Activated naive CD4-positive, alpha-beta T cell treated with anti-CD3 and anti-CD28 coated beads, Interleukin-2, amount 50 U/mL, for 24 hours (primary cell): ENCODE results near the gene CD96.
A peak's percentile ranks its signal among the peaks of the same experiment; 100 is the strongest.

ENCODE experiments used
- H3K27ac Mint-ChIP-seq: one replicate; pipeline ENCODE4 v1.8.0; 2021; ENCODE audit warnings: mild to moderate bottlenecking, mixed read lengths
- H3K27me3 Mint-ChIP-seq: one replicate; pipeline ENCODE4 v1.8.0; 2021; ENCODE audit warnings: mixed read lengths
- H3K36me3 Mint-ChIP-seq: one replicate; pipeline ENCODE4 v1.8.0; 2021; ENCODE audit warnings: mixed read lengths
- H3K4me1 Mint-ChIP-seq: one replicate; pipeline ENCODE4 v1.8.0; 2021; ENCODE audit warnings: mixed read lengths
- H3K4me3 Mint-ChIP-seq: one replicate; pipeline ENCODE4 v1.8.0; 2021; ENCODE audit warnings: mild to moderate bottlenecking, mixed read lengths
- H3K9me3 Mint-ChIP-seq: one replicate; pipeline ENCODE4 v1.8.0; 2021; ENCODE audit warnings: mixed read lengths

The CD96 gene

DNA sequence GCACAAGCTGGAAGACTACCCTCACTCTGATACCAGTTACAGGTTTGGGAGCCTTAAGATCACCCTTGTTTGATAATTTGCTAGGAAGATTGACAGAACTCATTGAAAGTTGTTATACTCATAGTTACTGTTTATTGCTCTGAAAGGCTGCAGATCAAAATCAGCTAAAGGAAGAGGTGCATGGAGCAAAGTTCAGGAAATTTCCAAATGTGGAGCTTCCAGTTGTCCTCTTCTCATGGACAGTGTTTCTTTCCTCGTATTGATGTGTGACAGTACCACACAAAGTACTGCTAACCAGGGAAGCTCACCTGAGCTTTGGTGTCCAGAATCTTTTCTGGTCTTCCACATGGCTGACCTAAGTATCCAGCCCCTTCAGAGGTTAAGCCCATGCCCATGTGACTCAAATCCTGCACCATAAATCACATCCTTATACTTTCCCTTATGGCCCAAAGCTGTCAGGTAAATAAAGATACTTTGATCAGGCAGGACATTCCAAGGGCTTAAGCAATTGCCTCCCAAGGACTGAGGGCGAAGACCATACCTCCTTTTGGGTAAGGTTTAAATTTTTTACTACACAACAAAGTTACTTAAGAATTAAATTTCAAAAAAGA is 146.3 kb downstream of the CD96 start:
- peaks cover 4% of the 10 kb centered on the region for H3K36me3 Mint-ChIP-seq
- no peaks in the 10 kb centered on the region for H3K9me3 Mint-ChIP-seq
- H3K27ac Mint-ChIP-seq = no peak overlapping the region
- H3K4me3 Mint-ChIP-seq = no peak overlapping the region
- no peaks in the 10 kb centered on the region for H3K27me3 Mint-ChIP-seq
- peaks cover 61% of the 10 kb centered on the region for H3K4me1 Mint-ChIP-seq

DNA sequence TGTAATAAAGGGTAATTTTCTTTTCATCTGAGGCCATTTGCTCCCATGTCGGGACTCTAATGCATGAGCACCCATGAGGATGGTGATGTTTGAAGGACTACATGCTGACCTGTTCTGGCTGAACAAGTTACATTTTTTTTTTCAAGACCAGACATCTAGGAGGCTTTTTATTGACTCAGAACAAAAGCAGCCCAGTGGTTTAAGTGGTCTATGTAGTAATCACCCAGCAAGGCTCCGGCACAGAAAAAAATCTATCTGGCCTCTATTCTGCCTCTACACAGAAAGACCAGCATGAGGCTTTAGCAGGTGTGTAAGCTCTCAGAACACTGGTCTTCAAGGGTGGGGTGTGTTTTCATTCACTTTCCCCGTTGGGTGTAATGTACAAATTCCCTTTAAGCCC is 148.2 kb downstream of the CD96 start:
- Mint-ChIP-seq H3K36me3 (no peaks in the 10 kb centered on the region), H3K4me1 (peaks cover 59% of the 10 kb centered on the region), H3K9me3 (no peaks in the 10 kb centered on the region), H3K27ac (no peak overlapping the region), H3K4me3 (no peak overlapping the region), H3K27me3 (no peaks in the 10 kb centered on the region)

DNA sequence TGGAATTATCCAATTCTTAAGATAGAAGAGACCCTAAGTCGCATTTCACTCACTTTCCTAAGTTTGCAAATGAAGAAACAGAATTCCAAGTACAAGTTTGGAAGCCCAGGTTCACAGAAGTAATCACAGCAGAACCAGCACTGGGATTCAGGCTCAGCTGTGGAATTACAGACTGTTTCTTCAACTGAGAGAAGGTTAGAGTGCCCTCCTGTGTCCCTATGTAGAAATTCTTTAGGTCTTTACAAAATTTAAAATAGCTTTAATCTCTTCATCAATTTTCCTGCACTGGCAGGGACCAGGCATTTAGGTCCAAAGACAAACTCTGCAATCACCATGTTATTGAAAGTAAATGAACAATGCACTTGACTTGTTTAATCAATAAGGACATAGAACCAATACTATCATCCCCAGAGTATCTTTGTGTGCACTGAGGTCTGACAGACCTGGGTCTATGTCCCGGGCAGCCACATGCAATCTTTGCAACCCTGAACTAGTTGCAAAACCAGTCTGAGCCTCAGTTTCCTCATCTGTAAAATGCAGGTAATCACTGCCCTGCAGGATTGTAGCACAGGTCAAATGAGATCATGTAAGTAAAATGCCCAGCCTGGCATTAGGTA is 149.4 kb downstream of the CD96 start:
- Mint-ChIP-seq H3K4me3 (no peak overlapping the region), H3K27me3 (no peaks in the 10 kb centered on the region), H3K9me3 (no peaks in the 10 kb centered on the region), H3K27ac (no peak overlapping the region), H3K36me3 (no peaks in the 10 kb centered on the region), H3K4me1 (peaks cover 63% of the 10 kb centered on the region)

DNA sequence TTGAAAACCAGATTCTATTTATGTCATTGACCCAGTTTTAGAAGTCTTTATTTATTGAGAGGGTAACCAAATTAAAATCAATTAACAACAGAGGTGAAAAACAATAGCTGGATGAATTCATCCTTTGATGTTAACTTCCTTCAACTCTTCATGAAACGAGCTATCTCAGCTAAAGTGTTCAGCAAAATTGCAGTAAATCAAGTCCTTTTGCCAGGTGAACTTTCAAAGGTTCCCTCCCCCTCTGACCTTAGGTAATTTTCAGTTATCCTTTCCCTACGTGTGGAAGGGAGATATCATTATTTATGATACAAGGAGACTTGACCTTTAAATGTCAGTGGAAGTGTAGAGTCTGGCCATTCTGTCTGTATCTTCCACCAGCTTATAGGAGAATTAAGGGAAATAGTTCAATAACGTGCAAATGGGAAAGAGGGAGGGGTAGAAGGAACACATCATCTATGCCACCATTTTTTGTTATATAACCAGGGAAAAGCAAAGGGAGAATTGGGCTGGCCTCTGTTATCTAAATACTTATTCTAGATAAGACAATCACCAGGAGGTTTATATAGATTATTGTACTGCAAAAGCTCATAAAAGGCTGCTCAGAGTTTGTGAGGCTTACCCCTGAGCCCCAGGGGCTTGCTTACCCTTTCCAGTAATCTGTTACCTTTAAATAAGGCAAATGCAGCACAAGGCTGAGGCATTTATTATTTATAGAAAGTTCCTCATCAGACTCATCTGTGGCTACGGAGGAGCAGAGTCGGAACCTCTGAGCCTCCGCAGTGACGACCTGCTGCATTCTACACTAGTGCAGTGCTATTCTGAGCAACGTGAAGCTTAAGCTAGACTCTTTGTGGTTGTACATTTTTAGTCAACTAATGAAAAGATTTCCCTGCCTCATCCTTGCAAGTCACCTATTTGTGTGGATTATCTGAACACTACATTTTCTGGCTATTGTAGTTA is 150.9 kb downstream of the CD96 start:
- no peaks in the 10 kb centered on the region for H3K36me3 Mint-ChIP-seq
- no peaks in the 10 kb centered on the region for H3K27me3 Mint-ChIP-seq
- H3K4me3 Mint-ChIP-seq = no peak overlapping the region
- no peaks in the 10 kb centered on the region for H3K9me3 Mint-ChIP-seq
- H3K27ac Mint-ChIP-seq = no peak overlapping the region
- H3K4me1 Mint-ChIP-seq = peaks cover 52% of the 10 kb centered on the region

DNA sequence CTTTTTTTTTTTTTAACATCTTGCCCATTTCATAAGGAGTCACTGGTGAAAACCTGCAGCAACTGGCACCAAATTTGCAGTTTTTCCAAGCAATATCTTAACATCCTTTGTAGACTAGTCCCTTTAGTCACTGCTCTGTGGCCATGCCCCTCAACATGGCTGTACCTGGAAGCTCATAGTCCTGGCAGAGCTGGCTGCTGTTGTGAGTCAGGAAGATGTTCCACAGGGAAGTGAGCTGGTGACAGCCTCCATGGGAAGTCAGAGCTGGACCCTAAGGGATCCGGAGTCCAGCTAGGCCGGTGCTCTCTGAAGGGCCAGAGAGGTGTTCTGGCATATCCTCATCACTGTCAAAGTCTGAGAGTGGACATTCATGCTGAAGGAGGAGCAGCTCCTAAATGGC is 152.5 kb downstream of the CD96 start:
- no peaks in the 10 kb centered on the region for H3K27me3 Mint-ChIP-seq
- H3K36me3 Mint-ChIP-seq = no peaks in the 10 kb centered on the region
- H3K4me1 Mint-ChIP-seq = peaks cover 46% of the 10 kb centered on the region
- peak overlapping the region; percentile 14 for H3K27ac Mint-ChIP-seq
- H3K9me3 Mint-ChIP-seq = no peaks in the 10 kb centered on the region
- no peak overlapping the region for H3K4me3 Mint-ChIP-seq

DNA sequence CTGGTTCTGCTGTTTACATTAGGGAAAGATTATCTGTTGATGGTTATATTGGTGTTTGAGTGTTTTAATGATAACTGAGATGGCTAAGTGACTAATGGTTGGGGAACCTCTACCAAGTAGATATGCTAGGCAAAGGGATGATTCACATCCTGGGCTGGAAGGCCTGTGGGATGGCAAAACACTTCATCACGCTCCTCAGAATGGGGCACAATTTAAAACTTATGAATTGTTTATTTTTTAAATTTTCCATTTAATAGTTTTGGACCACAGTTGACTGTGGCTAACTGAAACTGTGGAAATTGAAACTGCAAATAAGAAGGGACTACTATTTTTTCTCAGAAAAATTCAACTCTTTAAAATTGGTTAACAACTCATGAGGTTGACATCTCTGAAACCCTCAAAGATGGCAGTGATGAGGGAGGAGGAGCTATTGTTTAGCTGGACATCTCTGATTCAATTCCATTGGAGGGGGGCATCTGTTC is 153.7 kb downstream of the CD96 start:
- H3K4me3 Mint-ChIP-seq = no peak overlapping the region
- H3K4me1 Mint-ChIP-seq = peaks cover 49% of the 10 kb centered on the region
- H3K27ac Mint-ChIP-seq = peak overlapping the region; percentile 79

DNA sequence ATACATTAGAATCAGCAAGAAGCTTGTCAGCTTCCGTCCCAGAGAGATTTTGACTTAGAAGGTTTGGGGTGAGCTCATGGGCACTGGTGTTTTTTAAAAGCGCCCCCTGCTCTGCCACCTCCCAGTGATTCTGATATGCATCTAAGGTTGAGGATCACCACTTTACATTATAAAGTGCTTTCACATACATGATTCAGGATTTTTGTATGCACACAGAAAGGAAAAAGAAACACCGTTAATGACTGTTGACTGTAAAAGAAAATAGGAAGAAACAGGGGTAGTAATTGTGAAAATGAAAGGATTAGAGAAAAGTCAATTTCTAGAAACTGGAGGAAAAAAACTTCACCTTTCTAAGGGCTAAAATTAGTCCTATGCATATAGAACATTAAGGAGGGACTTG is 158.1 kb downstream of the CD96 start:
- H3K9me3 Mint-ChIP-seq = no peaks in the 10 kb centered on the region
- peak overlapping the region; percentile 3 for H3K27ac Mint-ChIP-seq
- peaks cover 39% of the 10 kb centered on the region for H3K4me1 Mint-ChIP-seq
- H3K36me3 Mint-ChIP-seq = no peaks in the 10 kb centered on the region
- no peaks in the 10 kb centered on the region for H3K27me3 Mint-ChIP-seq
- peak overlapping the region; percentile 3 for H3K4me3 Mint-ChIP-seq

More for the DNA sequence above, 153.7 kb downstream of the CD96 start:
- Mint-ChIP-seq H3K9me3 (no peaks in the 10 kb centered on the region), H3K36me3 (no peaks in the 10 kb centered on the region), H3K27me3 (no peaks in the 10 kb centered on the region)

DNA sequence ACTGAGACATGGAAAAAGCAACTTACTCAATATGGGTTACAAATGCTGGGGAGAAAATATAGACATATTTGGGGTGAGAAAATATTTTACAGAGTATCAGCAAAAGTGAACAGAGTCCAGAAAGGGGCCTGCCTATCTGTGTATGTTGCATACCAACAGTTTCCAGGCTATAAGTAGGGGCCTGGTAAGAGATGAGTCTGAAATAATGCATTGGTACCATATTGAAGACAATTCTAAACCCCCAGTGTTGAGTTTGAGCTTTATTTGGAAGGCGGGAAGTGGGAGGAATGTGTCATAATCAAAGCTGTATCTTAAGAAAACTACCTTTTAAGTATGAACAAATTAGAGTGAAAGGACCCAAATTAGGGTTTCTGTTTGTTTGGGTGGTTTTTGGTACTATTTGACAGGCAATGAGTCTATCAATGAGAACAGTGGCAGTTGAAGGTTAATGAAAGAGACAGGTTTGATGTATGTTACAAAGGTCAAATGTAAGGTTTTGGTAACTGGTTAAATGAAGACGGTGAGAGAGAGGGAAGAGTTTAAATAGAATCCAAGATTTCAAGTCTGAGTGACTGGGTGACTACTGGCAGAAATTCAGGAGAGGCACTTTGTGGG is 159.4 kb downstream of the CD96 start:
- Mint-ChIP-seq H3K4me3 (no peak overlapping the region), H3K27me3 (no peaks in the 10 kb centered on the region), H3K27ac (no peak overlapping the region), H3K4me1 (peaks cover 39% of the 10 kb centered on the region), H3K36me3 (peaks cover 1% of the 10 kb centered on the region), H3K9me3 (no peaks in the 10 kb centered on the region)
